Activated CD8-positive, alpha-beta T cell treated with anti-CD3 and anti-CD28 coated beads for 36 hours (primary cell): Measurements from ENCODE around the gene SNCG. TPM values are rescaled to one million over a fixed set of nuclear protein-coding genes. Genes with fewer than 3 reads are reported as not detected.
A peak's percentile ranks its signal among the peaks of the same experiment; 100 is the strongest.

Source experiments
- ATAC-seq: fragments of 200-7000 bp; cut with Tn5 transposase; one replicate; pipeline ENCODE4 v1.10.0; 2021; ENCODE audit warnings: mild to moderate bottlenecking, moderate library complexity
- CTCF ChIA-PET: fragments of 350-600 bp; sonication (Branson Sonifier 250); formaldehyde crosslinking; loops from one replicate; lab custom pipeline; 2021; ENCODE audit warnings: antibody characterized with exemption; lab: Charles Lee
- POLR2A ChIA-PET: fragments of 350-600 bp; sonication (Branson Sonifier 250); formaldehyde crosslinking; loops from one replicate; lab custom pipeline; 2021; ENCODE audit warnings: antibody characterized with exemption; lab: Charles Lee
- DNase-seq: peaks from one replicate; pipeline ENCODE4 v3.0.0-alpha.2; 2020
- H3K27ac Mint-ChIP-seq: one replicate; pipeline ENCODE4 v1.8.0; 2021; ENCODE audit warnings: mild to moderate bottlenecking, mixed read lengths
- H3K27me3 Mint-ChIP-seq: one replicate; pipeline ENCODE4 v1.8.0; 2021; ENCODE audit warnings: mixed read lengths
- H3K36me3 Mint-ChIP-seq: one replicate; pipeline ENCODE4 v1.8.0; 2021; ENCODE audit warnings: low read depth, mixed read lengths
- H3K4me1 Mint-ChIP-seq: one replicate; pipeline ENCODE4 v1.8.0; 2021; ENCODE audit warnings: low read depth, mixed read lengths
- H3K4me3 Mint-ChIP-seq: one replicate; pipeline ENCODE4 v1.8.0; 2021; ENCODE audit warnings: mild to moderate bottlenecking, moderate library complexity, mixed read lengths
- H3K9me3 Mint-ChIP-seq: one replicate; pipeline ENCODE4 v1.8.0; 2021; ENCODE audit warnings: mixed read lengths
- intact Hi-C: fragments of 100-400 bp; cut with micrococcal nuclease; formaldehyde crosslinking; loops from one replicate; pipeline ENCODE4 v1.10.0; 2022
- total RNA-seq, 2 experiments: library from RNA; stranded (reverse); gene quantifications; one replicate each; pipeline ENCODE4 v1.2.3, GENCODE V29; 2021
- TF ChIP-seq, protein P1 (sequence below): fragments of 200-600 bp; IDR thresholded peaks from one replicate; pipeline ENCODE4 v1.8.0; 2022; ENCODE audit warnings: antibody characterized with exemption, mild to moderate bottlenecking

SNCG gene
- total RNA-seq, 2 experiments from 2014 or later, result not detected

DNA sequence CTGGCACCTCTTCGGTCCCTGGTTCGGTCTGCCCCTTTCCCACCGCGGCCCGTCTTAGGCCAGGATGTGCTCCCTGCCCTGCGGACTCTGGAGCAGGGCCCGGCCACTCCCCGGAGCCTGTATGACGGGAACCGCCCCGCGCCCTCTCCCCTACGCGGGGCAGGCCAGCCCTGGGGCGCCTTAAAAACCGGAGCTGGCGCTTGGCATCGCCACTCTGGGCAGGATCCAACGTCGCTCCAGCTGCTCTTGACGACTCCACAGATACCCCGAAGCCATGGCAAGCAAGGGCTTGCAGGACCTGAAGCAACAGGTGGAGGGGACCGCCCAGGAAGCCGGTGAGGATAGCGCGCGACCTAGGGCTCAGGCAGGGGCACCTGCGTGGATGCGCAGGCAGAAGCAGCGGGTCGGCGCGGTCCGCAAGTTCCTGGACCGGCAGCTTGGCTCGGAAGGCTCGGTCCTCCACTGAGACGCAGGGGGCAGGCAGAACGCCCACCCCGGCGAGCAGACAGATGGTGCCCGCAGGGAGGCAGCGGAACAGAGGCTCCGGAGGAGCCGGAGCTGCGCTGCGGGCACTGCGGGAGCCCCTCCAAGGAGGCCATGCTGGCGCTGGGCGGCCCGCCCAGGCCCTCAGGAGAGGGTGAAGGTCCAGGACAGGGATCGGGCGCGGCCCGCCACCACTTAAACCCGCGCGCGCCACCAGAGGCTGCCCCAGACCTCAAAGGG is 10.0 kb downstream of the SNCG start, which contains the start of gene ADIRF:
ADIRF (plus strand) TSS at position 212 of the 723 bp plus-strand sequence; CDS start at position 275, 63 bp downstream.
- ChIA-PET POLR2A (interaction anchor here (0.6 to 1.5 kb wide), 5 partner anchors 11 to 482 kb away, joined by 3 to 4 read pairs (median 3); partner anchors contain the start of genes MMRN2 and SNCG), CTCF (interaction anchor here (0.8 to 7.1 kb wide), 9 partner anchors 9 to 136 kb away, joined by 3 to 45 read pairs (median 3); partner anchors contain the start of gene MMRN2)
- ATAC-seq, result no peak
- TF ChIP-seq, protein P1, sequence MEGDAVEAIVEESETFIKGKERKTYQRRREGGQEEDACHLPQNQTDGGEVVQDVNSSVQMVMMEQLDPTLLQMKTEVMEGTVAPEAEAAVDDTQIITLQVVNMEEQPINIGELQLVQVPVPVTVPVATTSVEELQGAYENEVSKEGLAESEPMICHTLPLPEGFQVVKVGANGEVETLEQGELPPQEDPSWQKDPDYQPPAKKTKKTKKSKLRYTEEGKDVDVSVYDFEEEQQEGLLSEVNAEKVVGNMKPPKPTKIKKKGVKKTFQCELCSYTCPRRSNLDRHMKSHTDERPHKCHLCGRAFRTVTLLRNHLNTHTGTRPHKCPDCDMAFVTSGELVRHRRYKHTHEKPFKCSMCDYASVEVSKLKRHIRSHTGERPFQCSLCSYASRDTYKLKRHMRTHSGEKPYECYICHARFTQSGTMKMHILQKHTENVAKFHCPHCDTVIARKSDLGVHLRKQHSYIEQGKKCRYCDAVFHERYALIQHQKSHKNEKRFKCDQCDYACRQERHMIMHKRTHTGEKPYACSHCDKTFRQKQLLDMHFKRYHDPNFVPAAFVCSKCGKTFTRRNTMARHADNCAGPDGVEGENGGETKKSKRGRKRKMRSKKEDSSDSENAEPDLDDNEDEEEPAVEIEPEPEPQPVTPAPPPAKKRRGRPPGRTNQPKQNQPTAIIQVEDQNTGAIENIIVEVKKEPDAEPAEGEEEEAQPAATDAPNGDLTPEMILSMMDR, result no peak
- H3K36me3 Mint-ChIP-seq, result no peaks in the 10 kb centered on the region
- H3K27me3 Mint-ChIP-seq, result peaks cover 2% of the 10 kb centered on the region
- intact Hi-C loops, result no loop called here
- no peak within 1 kb of the TSS for H3K4me3 Mint-ChIP-seq
- no peaks in the 10 kb centered on the region for H3K9me3 Mint-ChIP-seq
- no peak for DNase-seq
- no peak within 1 kb of the TSS for H3K27ac Mint-ChIP-seq
- peaks cover 27% of the 10 kb centered on the region for H3K4me1 Mint-ChIP-seq

DNA sequence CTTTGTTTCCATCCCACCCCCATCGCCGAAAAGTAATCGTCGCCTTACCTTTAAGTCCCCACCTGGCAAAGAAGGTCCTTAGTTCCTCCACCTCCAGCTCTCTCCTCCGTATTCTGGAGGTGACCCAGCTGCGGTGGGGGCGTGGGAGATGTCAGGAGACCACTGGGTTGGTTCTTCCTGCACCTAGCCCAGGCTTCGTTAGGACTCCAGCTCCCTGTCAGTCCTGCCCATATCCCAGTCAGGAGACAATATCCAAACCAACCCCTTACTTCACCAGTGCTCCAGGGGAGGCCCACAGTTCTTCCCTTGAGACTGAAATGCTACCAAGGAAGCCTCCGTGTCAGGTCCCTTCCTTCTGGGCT is 10.6 kb downstream of the SNCG start:
- Mint-ChIP-seq H3K9me3 (no peaks in the 10 kb centered on the region), H3K27ac (no peak overlapping the region), H3K27me3 (peaks cover 2% of the 10 kb centered on the region), H3K36me3 (no peaks in the 10 kb centered on the region), H3K4me3 (no peak overlapping the region), H3K4me1 (peaks cover 27% of the 10 kb centered on the region)
- intact Hi-C loops, result no loop called here
- ChIA-PET CTCF (interaction anchor here (0.8 to 7.1 kb wide), 6 partner anchors 9 to 276 kb away, joined by 3 to 45 read pairs (median 4); partner anchors contain the start of gene MMRN2), POLR2A (interaction anchor here (0.6 kb wide), 2 partner anchors 72 to 483 kb away, joined by 3 to 4 read pairs; no protein-coding TSS in a partner anchor)
- ATAC-seq (no peak), DNase-seq (no peak)
- TF ChIP-seq, protein P1, result no peak

DNA sequence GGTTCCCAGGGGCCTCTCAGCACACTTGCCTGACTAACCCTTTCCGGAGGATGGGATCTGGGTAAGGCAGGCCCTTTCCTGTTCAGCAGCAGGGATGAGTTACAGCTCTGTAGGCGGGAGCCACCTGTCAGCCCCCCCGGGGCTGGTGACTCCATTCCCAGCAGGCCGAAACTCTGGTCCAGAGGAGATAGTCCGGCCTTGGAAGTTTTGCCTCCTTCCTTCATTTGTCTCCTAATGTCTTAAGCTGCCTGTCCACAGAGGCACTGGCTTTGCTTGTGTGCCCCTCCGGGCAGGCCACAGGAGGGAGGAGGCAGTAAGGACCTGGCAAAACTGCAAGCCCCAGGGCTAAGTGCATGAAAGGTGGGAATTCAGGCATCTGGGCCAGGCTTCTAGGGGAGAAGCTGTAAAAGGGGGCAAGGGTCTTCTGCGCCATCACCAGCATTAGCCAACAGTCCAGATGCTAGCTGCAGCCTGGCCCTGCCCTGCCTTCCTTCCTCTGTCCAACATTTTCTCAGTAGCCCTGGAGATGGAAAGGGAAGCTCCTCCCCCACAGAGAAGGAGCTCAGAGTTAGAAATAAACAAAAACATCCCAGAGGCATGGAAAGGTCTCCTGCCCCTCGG is 11.1 kb downstream of the SNCG start:
- no peaks in the 10 kb centered on the region for H3K9me3 Mint-ChIP-seq
- no peak overlapping the region for H3K27ac Mint-ChIP-seq
- DNase-seq, result no peak
- H3K4me3 Mint-ChIP-seq, result no peak overlapping the region
- H3K27me3 Mint-ChIP-seq, result peaks cover 2% of the 10 kb centered on the region
- no peaks in the 10 kb centered on the region for H3K36me3 Mint-ChIP-seq
- intact Hi-C loops, result no loop called here
- peaks cover 27% of the 10 kb centered on the region for H3K4me1 Mint-ChIP-seq
- CTCF ChIA-PET, result interaction anchor here (1.0 to 7.1 kb wide), 5 partner anchors 10 to 276 kb away, joined by 3 to 45 read pairs (median 6); partner anchors contain the start of gene MMRN2
- POLR2A ChIA-PET, result interaction anchor here (0.6 kb wide), 1 partner anchor 71 kb away, joined by 4 read pairs; no protein-coding TSS in a partner anchor
- ATAC-seq, result no peak
- TF ChIP-seq, protein P1, result no peak

DNA sequence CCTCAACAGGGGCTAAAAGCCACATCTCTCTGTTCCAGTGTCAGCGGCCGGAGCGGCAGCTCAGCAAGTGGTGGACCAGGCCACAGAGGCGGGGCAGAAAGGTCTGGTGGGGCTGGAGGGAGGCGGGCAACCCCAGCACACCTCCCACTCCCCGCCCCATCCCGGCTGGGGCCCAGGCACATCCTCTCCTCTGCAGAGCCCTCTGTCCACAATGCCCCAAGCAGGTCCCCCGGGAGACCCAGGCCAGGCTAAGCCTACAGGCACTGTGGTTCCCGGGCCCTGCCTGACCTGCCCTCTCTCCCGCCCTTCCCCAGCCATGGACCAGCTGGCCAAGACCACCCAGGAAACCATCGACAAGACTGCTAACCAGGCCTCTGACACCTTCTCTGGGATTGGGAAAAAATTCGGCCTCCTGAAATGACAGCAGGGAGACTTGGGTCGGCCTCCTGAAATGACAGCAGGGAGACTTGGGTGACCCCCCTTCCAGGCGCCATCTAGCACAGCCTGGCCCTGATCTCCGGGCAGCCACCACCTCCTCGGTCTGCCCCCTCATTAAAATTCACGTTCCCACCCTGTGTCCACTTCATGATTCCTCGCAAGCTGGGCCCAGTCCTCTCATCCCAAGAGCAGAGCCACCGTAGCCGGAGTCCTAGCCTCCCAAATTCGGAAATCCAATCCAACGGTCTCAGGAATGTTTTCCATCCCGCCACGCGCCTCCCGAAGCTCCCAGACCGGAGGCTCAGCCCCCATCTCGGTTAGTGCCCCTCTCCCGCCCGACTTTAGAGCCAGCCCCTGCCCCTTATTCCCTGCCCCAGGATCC is 12.0 kb downstream of the SNCG start:
- peak overlapping the region; percentile 56 for H3K4me3 Mint-ChIP-seq
- H3K9me3 Mint-ChIP-seq, result no peaks in the 10 kb centered on the region
- ChIA-PET POLR2A (interaction anchor here (0.8 to 1.3 kb wide), 6 partner anchors 8 to 172 kb away, joined by 3 to 6 read pairs (median 4); no protein-coding TSS in a partner anchor), CTCF (interaction anchor here (1.0 to 7.1 kb wide), 3 partner anchors 10 to 277 kb away, joined by 3 to 45 read pairs (median 4); no protein-coding TSS in a partner anchor)
- peaks cover 27% of the 10 kb centered on the region for H3K4me1 Mint-ChIP-seq
- DNase-seq, result no peak
- H3K27me3 Mint-ChIP-seq, result peaks cover 2% of the 10 kb centered on the region
- no peak for ATAC-seq
- H3K27ac Mint-ChIP-seq, result no peak overlapping the region
- intact Hi-C loops, result no loop called here
- H3K36me3 Mint-ChIP-seq, result no peaks in the 10 kb centered on the region
- TF ChIP-seq, protein P1, result no peak
